H1 (cell line): ENCODE results near the gene OR5L1. TPM values are rescaled to one million over a fixed set of nuclear protein-coding genes. Genes with fewer than 3 reads are reported as not detected.

Experiments used
- CBX5 ChIP-seq: fragments of 300-800, 300-1000 bp; sonication (generic); IDR thresholded peaks from 2 replicates; pipeline ENCODE4 v1.7.1; 2016; ENCODE audit warnings: antibody characterized with exemption, low read length, low read depth
- GTF2F1 ChIP-seq: IDR thresholded peaks from 2 replicates; pipeline ENCODE4 v1.6.1; 2012; ENCODE audit warnings: low read depth, low read length, improper control_type of control experiment, borderline replicate concordance
- KDM4A ChIP-seq: IDR thresholded peaks from one replicate; pipeline ENCODE4 v1.7.1; 2012; ENCODE audit warnings: low read depth, mild to moderate bottlenecking, moderate library complexity, low read length, inconsistent platforms; ENCODE audit not compliant: severe bottlenecking
- POLR2A ChIP-seq, 2 experiments: IDR thresholded peaks; 1 replicate in 1 of 2; 2 replicates in 1 of 2; pipeline ENCODE4 v1.6.1; 2011; ENCODE audit warnings: low read depth in 2 of 2, low read length in 2 of 2, mild to moderate bottlenecking in 2 of 2; ENCODE audit errors: control extremely low read depth in 1 of 2
- RBBP5 ChIP-seq: IDR thresholded peaks from 2 replicates; pipeline ENCODE4 v1.7.1; 2012; ENCODE audit warnings: low read depth, mild to moderate bottlenecking, inconsistent platforms, low read length, moderate library complexity, borderline replicate concordance
- RFX5 ChIP-seq: IDR thresholded peaks from 2 replicates; pipeline ENCODE4 v1.6.1; 2011; ENCODE audit warnings: low read depth, low read length, improper control_type of control experiment, borderline replicate concordance
- SP1 ChIP-seq: IDR thresholded peaks from 2 replicates; pipeline ENCODE4 v1.6.1; 2011; ENCODE audit warnings: low read depth, low read length
- TAF1 ChIP-seq: IDR thresholded peaks from 2 replicates; pipeline ENCODE4 v1.6.1; 2011; ENCODE audit warnings: mild to moderate bottlenecking, low read depth, low read length
- TEAD4 ChIP-seq: IDR thresholded peaks from 2 replicates; pipeline ENCODE4 v1.6.1; 2012; ENCODE audit warnings: low read depth, low read length, inconsistent platforms, mixed read lengths
- polyA plus RNA-seq, 7 experiments: library from polyadenylated mRNA; depleted of rRNA in 3 of 7; stranded (reverse) in 5 of 7; unstranded in 2 of 7; fragments of >200 nt in 5 of 7; fragments of 200-250 nt in 2 of 7; gene quantifications; 1 replicate in 5 of 7; 2 replicates in 1 of 7; 4 replicates in 1 of 7; pipeline versions ENCODE4 v1.2.1 to v1.2.3, GENCODE V29; 2011 to 2013; ENCODE audit warnings: missing spikeins in 2 of 7, mixed read lengths in 2 of 7
- total RNA-seq: library from RNA; stranded (reverse); fragmentation: NEBNext Ultra II Directional; extraction: Animal tissue kit (Norgen Biotek cat#: 25700); gene quantifications from 2 replicates; pipeline ENCODE4 v1.2.1, GENCODE V29; 2021
- TF ChIP-seq, protein P1 (sequence below): fragments of 300-600 bp; sonication (generic); IDR thresholded peaks from 2 replicates; pipeline ENCODE4 v1.7.1; 2012; ENCODE audit warnings: low read length, moderate library complexity, mild to moderate bottlenecking, inconsistent platforms; ENCODE audit not compliant: insufficient replicate concordance
- TF ChIP-seq, protein P2 (sequence below): IDR thresholded peaks from 2 replicates; pipeline ENCODE4 v1.6.1; 2012; ENCODE audit warnings: low read length, inconsistent platforms

The OR5L1 gene
- total and polyA plus RNA-seq, 2 of the 8 experiments (the other 6 are each of a cell fraction or from before 2014, with no cell fraction given) = not detected

DNA sequence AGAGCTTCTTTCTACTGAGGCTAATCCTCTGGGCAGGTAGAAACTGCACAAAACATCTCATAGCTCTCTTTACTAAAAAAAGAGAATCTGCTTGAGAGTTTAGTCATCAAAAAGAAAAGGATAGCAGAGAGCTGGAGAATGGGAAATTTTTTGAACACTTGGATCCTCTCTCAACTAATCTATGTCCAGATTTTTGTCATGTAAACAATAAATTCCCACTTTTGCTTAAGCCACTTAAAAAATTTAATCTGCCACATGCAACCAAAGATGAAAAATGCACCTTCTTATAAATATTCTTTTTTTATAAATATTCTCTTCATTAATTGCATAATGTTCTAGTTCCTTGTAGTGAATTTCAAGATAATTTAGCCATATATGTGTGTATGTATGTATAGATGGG, 37.9 kb downstream of the OR5L1 start (continued):
- TF ChIP-seq, protein P1, sequence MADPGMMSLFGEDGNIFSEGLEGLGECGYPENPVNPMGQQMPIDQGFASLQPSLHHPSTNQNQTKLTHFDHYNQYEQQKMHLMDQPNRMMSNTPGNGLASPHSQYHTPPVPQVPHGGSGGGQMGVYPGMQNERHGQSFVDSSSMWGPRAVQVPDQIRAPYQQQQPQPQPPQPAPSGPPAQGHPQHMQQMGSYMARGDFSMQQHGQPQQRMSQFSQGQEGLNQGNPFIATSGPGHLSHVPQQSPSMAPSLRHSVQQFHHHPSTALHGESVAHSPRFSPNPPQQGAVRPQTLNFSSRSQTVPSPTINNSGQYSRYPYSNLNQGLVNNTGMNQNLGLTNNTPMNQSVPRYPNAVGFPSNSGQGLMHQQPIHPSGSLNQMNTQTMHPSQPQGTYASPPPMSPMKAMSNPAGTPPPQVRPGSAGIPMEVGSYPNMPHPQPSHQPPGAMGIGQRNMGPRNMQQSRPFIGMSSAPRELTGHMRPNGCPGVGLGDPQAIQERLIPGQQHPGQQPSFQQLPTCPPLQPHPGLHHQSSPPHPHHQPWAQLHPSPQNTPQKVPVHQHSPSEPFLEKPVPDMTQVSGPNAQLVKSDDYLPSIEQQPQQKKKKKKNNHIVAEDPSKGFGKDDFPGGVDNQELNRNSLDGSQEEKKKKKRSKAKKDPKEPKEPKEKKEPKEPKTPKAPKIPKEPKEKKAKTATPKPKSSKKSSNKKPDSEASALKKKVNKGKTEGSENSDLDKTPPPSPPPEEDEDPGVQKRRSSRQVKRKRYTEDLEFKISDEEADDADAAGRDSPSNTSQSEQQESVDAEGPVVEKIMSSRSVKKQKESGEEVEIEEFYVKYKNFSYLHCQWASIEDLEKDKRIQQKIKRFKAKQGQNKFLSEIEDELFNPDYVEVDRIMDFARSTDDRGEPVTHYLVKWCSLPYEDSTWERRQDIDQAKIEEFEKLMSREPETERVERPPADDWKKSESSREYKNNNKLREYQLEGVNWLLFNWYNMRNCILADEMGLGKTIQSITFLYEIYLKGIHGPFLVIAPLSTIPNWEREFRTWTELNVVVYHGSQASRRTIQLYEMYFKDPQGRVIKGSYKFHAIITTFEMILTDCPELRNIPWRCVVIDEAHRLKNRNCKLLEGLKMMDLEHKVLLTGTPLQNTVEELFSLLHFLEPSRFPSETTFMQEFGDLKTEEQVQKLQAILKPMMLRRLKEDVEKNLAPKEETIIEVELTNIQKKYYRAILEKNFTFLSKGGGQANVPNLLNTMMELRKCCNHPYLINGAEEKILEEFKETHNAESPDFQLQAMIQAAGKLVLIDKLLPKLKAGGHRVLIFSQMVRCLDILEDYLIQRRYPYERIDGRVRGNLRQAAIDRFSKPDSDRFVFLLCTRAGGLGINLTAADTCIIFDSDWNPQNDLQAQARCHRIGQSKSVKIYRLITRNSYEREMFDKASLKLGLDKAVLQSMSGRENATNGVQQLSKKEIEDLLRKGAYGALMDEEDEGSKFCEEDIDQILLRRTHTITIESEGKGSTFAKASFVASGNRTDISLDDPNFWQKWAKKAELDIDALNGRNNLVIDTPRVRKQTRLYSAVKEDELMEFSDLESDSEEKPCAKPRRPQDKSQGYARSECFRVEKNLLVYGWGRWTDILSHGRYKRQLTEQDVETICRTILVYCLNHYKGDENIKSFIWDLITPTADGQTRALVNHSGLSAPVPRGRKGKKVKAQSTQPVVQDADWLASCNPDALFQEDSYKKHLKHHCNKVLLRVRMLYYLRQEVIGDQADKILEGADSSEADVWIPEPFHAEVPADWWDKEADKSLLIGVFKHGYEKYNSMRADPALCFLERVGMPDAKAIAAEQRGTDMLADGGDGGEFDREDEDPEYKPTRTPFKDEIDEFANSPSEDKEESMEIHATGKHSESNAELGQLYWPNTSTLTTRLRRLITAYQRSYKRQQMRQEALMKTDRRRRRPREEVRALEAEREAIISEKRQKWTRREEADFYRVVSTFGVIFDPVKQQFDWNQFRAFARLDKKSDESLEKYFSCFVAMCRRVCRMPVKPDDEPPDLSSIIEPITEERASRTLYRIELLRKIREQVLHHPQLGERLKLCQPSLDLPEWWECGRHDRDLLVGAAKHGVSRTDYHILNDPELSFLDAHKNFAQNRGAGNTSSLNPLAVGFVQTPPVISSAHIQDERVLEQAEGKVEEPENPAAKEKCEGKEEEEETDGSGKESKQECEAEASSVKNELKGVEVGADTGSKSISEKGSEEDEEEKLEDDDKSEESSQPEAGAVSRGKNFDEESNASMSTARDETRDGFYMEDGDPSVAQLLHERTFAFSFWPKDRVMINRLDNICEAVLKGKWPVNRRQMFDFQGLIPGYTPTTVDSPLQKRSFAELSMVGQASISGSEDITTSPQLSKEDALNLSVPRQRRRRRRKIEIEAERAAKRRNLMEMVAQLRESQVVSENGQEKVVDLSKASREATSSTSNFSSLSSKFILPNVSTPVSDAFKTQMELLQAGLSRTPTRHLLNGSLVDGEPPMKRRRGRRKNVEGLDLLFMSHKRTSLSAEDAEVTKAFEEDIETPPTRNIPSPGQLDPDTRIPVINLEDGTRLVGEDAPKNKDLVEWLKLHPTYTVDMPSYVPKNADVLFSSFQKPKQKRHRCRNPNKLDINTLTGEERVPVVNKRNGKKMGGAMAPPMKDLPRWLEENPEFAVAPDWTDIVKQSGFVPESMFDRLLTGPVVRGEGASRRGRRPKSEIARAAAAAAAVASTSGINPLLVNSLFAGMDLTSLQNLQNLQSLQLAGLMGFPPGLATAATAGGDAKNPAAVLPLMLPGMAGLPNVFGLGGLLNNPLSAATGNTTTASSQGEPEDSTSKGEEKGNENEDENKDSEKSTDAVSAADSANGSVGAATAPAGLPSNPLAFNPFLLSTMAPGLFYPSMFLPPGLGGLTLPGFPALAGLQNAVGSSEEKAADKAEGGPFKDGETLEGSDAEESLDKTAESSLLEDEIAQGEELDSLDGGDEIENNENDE = no peak
- no peak for TF ChIP-seq RFX5
- no peak for TF ChIP-seq KDM4A
- TF ChIP-seq CBX5 = no peak
- no peak for TF ChIP-seq GTF2F1
- no peak for TF ChIP-seq RBBP5
- TF ChIP-seq POLR2A (IDR thresholded peaks at IDR 0.05; ENCODE audit: control extremely low read depth in 1 of 2, low read depth in 2 of 2, low read length in 2 of 2) = no peak
- no peak for TF ChIP-seq SP1
- TF ChIP-seq, protein P2, sequence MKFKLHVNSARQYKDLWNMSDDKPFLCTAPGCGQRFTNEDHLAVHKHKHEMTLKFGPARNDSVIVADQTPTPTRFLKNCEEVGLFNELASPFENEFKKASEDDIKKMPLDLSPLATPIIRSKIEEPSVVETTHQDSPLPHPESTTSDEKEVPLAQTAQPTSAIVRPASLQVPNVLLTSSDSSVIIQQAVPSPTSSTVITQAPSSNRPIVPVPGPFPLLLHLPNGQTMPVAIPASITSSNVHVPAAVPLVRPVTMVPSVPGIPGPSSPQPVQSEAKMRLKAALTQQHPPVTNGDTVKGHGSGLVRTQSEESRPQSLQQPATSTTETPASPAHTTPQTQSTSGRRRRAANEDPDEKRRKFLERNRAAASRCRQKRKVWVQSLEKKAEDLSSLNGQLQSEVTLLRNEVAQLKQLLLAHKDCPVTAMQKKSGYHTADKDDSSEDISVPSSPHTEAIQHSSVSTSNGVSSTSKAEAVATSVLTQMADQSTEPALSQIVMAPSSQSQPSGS = no peak
- no peak for TF ChIP-seq TEAD4
- TF ChIP-seq TAF1 = no peak
